Glutamatergic neuron (in vitro differentiated cells): ENCODE results near the gene DTNB. TPM values are rescaled to one million over a fixed set of nuclear protein-coding genes. Genes with fewer than 3 reads are reported as not detected.

Experiments used
- DNase-seq: peaks from one replicate; pipeline ENCODE4 v3.0.0; 2022
- H3K27ac Mint-ChIP-seq: one replicate; pipeline ENCODE4 v1.8.0; 2020; ENCODE audit warnings: mild to moderate bottlenecking, mixed read lengths, inconsistent platforms; ENCODE audit not compliant: unreplicated experiment
- H3K27me3 Mint-ChIP-seq: one replicate; pipeline ENCODE4 v1.8.0; 2020; ENCODE audit warnings: mild to moderate bottlenecking, moderate library complexity, mixed read lengths, inconsistent platforms; ENCODE audit not compliant: unreplicated experiment
- H3K36me3 Mint-ChIP-seq: one replicate; pipeline ENCODE4 v1.8.0; 2020; ENCODE audit warnings: mild to moderate bottlenecking, mixed read lengths, inconsistent platforms; ENCODE audit not compliant: unreplicated experiment
- H3K4me1 Mint-ChIP-seq: one replicate; pipeline ENCODE4 v1.8.0; 2020; ENCODE audit warnings: mild to moderate bottlenecking, low read depth, mixed read lengths, inconsistent platforms; ENCODE audit not compliant: unreplicated experiment
- H3K4me3 Mint-ChIP-seq: one replicate; pipeline ENCODE4 v1.8.0; 2020; ENCODE audit warnings: mild to moderate bottlenecking, mixed read lengths, inconsistent platforms; ENCODE audit not compliant: unreplicated experiment
- H3K9me3 Mint-ChIP-seq: one replicate; pipeline ENCODE4 v1.8.0; 2020; ENCODE audit warnings: mild to moderate bottlenecking, moderate library complexity, mixed read lengths, inconsistent platforms; ENCODE audit not compliant: unreplicated experiment
- CTCF ChIP-seq: fragments of 200-600 bp; sonication (generic); IDR thresholded peaks from one replicate; pipeline ENCODE4 v1.5.0; 2021; ENCODE audit not compliant: partially characterized antibody, unreplicated experiment
- total RNA-seq: library from RNA; stranded (reverse); fragmentation: NEBNext Ultra II Directional; extraction: Animal tissue kit (Norgen Biotek cat#: 25700); gene quantifications from one replicate; pipeline ENCODE4 v1.2.1, GENCODE V29; 2021; ENCODE audit not compliant: unreplicated experiment

Gene DTNB
- total RNA-seq, 1 donor from 2014 or later = 41.7 TPM

DNA sequence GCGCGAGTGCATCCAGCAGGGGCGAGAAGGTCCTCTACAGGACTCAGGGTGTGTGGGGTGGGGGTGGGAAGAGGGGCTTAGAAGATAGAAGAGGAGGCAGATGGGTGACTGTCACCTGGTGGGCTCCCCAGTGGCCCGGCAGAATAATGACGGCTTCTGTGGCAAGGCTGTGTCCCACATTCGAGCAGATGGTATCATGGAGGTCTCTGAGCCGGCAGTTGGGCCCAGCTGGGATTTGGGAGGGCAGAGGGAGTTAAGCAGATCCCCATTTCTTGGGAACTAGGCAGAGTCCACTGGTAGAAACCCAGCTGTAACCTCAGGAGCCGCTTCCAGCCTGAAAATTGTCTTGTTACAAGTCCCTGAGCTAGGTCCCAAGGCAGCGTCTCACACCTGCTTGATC lies 28.4 kb upstream of the DTNB start:
- Mint-ChIP-seq H3K27me3 (peaks cover 8% of the 10 kb centered on the region), H3K4me1 (peaks cover 12% of the 10 kb centered on the region), H3K36me3 (no peaks in the 10 kb centered on the region), H3K4me3 (peak overlapping the region; percentile 52), H3K27ac (peak overlapping the region; percentile 88), H3K9me3 (peaks cover 7% of the 10 kb centered on the region)
- DNase-seq = peak; percentile 73
- TF ChIP-seq CTCF = no peak

- no peak overlapping the region for H3K4me3 Mint-ChIP-seq
- H3K4me1 Mint-ChIP-seq = peaks cover 12% of the 10 kb centered on the region
- H3K36me3 Mint-ChIP-seq = no peaks in the 10 kb centered on the region
- DNase-seq = no peak
- peaks cover 6% of the 10 kb centered on the region for H3K27me3 Mint-ChIP-seq
- H3K9me3 Mint-ChIP-seq = peaks cover 4% of the 10 kb centered on the region
- H3K27ac Mint-ChIP-seq = no peak overlapping the region
- TF ChIP-seq CTCF = peak; percentile 75
Observed at GRCh38 chr2:25700221-25700660, 26.9 kb upstream of the DTNB start.

DNA sequence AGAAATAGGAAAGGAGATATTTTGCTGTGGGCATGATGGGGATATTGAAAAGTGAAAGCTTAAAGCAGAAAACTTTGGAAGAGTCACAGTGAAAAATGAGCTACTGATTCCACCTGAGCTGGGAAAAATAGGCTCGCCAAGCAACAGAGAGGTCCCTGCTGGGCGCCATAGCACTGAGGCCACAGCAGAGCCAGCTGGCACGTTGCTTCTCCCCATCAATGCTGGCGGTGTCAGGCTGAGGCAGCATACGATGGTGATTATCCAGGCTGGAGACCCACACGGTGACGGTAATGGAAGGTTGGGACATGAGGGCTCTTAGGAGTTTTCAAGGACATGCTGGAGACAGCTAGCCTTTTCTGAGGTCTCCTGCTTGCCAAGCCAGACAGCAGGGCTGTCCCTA lies 25.8 kb upstream of the DTNB start:
- no peaks in the 10 kb centered on the region for H3K36me3 Mint-ChIP-seq
- H3K27ac Mint-ChIP-seq = no peak overlapping the region
- H3K4me3 Mint-ChIP-seq = no peak overlapping the region
- TF ChIP-seq CTCF = no peak
- H3K9me3 Mint-ChIP-seq = peaks cover 4% of the 10 kb centered on the region
- H3K4me1 Mint-ChIP-seq = peaks cover 12% of the 10 kb centered on the region
- no peak for DNase-seq
- peaks cover 6% of the 10 kb centered on the region for H3K27me3 Mint-ChIP-seq

DNA sequence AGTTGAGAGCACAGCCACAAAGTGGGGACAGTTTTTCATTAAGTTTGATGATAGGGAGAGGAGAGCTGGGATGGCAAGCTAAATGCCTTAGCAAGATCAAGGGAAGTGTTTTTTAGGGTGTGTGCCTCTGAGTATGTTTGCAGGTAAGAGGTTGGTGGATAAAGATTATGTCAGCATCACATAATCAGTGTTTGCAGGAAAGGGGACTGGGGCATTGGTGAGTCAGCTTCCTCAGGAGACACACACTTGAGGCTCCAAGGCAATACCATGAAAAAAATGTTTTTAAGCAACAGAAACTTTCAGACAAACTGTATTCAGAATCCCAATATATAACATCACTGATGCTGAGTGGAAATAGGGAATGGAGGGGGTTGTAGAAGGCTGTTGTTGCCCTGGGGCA lies 25.4 kb upstream of the DTNB start:
- H3K9me3 Mint-ChIP-seq = peaks cover 4% of the 10 kb centered on the region
- H3K27ac Mint-ChIP-seq = no peak overlapping the region
- peaks cover 6% of the 10 kb centered on the region for H3K27me3 Mint-ChIP-seq
- no peak overlapping the region for H3K4me3 Mint-ChIP-seq
- TF ChIP-seq CTCF = no peak
- no peak for DNase-seq
- no peaks in the 10 kb centered on the region for H3K36me3 Mint-ChIP-seq
- H3K4me1 Mint-ChIP-seq = peaks cover 12% of the 10 kb centered on the region

DNA sequence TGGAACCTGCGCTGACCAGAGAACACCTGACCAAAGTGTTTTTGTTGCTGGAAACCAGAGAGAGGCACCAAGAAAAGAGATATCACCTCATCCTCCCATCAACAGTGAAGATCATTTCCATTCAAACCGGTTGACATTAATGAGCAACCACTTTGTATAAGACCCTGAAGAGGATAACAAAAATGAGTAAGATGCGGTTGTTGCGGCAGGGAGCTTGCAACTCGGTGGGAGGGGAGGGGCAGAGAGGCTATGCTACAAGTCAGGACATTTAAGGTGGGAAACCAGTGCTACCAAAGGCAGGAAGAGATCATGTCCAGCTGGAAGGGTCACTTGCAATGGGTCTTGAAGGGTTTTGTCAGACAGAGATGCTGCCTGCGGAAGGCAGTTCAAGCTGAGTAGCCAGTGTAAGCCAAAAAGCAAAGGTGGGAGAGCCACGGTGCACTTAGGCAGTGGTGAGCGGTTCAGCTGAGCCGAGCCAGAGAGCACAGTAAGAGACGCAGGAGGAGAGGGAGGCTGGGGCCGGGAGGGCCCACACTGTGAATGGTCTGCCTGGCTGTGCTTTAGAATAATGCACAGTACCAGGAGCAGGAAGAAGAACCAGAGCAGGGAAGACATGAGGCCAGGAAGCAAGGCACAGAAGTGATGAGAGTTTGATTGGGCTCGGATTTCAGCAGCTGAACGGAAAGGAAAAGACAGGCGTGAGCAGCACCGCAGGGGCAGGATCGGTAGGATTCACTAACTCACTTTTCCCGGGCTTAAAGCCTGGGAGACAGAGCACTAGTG lies 24.4 kb upstream of the DTNB start:
- H3K27me3 Mint-ChIP-seq = peaks cover 8% of the 10 kb centered on the region
- no peak for TF ChIP-seq CTCF
- H3K27ac Mint-ChIP-seq = no peak overlapping the region
- DNase-seq = peak; percentile 23
- H3K4me3 Mint-ChIP-seq = no peak overlapping the region
- peaks cover 11% of the 10 kb centered on the region for H3K4me1 Mint-ChIP-seq
- H3K9me3 Mint-ChIP-seq = peaks cover 4% of the 10 kb centered on the region
- no peaks in the 10 kb centered on the region for H3K36me3 Mint-ChIP-seq
